Measurements from ENCODE around the gene ROR1.

- TF ChIP-seq EZH2 (IDR thresholded peaks at IDR 0.05) (no peak), POLR2AphosphoS5 (IDR thresholded peaks at IDR 0.05; ENCODE audit: borderline replicate concordance, low read depth, low read length) (no peak)
These were observed 92.3 kb downstream of the ROR1 start for GRCh38 chr1:63866084-63866483.

All from SK-N-MC (cell line).